ENCODE results near the gene AP4M1. TPM values are rescaled to one million over a fixed set of nuclear protein-coding genes. Genes with fewer than 3 reads are reported as not detected.

Gene AP4M1
- total and polyA plus RNA-seq, 9 of the 15 experiments (the other 6 are each of a cell fraction or from before 2014, with no cell fraction given), result 1.3 to 30.9 (median 14.1) TPM

GRCh38 chr7:100064162-100064561 is 37.3 kb upstream of the AP4M1 start (continued):
- TF ChIP-seq HNRNPUL1 (IDR thresholded peaks at IDR 0.05; ENCODE audit: low read length) (no peak), GMEB1 (CRISPR knock-in tag; IDR thresholded peaks at IDR 0.05) (no peak), HDGF (IDR thresholded peaks at IDR 0.05) (no peak), CBFB (CRISPR knock-in tag; IDR thresholded peaks at IDR 0.05) (no peak), THRA (IDR thresholded peaks at IDR 0.05) (no peak), E2F3 (CRISPR knock-in tag; IDR thresholded peaks at IDR 0.05) (no peak), ZNF75A (CRISPR knock-in tag; IDR thresholded peaks at IDR 0.05) (peak; percentile 98), TEAD4 (IDR thresholded peaks at IDR 0.05; ENCODE audit: low read length) (no peak), TEAD4 (CRISPR knock-in tag; IDR thresholded peaks at IDR 0.05; ENCODE audit: borderline replicate concordance) (no peak), HEY1 (CRISPR knock-in tag; IDR thresholded peaks at IDR 0.05; ENCODE audit: borderline replicate concordance) (no peak), FOXP4 (CRISPR knock-in tag; IDR thresholded peaks at IDR 0.05; ENCODE audit: borderline replicate concordance) (no peak), ZHX1 (conservative IDR thresholded peaks at IDR 0.05; ENCODE audit: low read length) (no peak), ETV5 (CRISPR knock-in tag; IDR thresholded peaks at IDR 0.05; ENCODE audit: low read depth) (0 out of 2 replicates have a peak, but pooled peaks have one; percentile 29), KLF10 (CRISPR knock-in tag; IDR thresholded peaks at IDR 0.05) (no peak), ZNF551 (CRISPR knock-in tag; IDR thresholded peaks at IDR 0.05) (no peak), E2F6 (IDR thresholded peaks at IDR 0.05; ENCODE audit: borderline replicate concordance in 1 of 2, extremely low read depth in 1 of 2, insufficient read depth in 1 of 2, insufficient read length in 1 of 2, low read depth in 1 of 2, low read length in 1 of 2, poor library complexity in 1 of 2, severe bottlenecking in 1 of 2) (peak; percentile 13 to 61), MCM3 (IDR thresholded peaks at IDR 0.05) (no peak), L3MBTL2 (IDR thresholded peaks at IDR 0.05) (peak; percentile 8; the same call in 1 of the 2 replicates)

All from K562 (cell line).